Thyroid gland (tissue), 4 donors: ENCODE results near the gene PLXDC2. TPM values are rescaled to one million over a fixed set of nuclear protein-coding genes. Genes with fewer than 3 reads are reported as not detected.
A peak's percentile ranks its signal among the peaks of the same experiment; 100 is the strongest.

Source experiments
- DNase-seq, 2 donors: peaks; one replicate each; pipeline ENCODE4 v3.0.0-alpha.2; 2019
- H3K27ac ChIP-seq, 3 donors: fragments of 200-600 bp; sonication (generic); 1 replicate in 2 of 3; 2 replicates in 1 of 3; pipeline ENCODE4 v1.5.1; 2016 to 2019; ENCODE audit warnings: mild to moderate bottlenecking in 1 of 3, moderate library complexity in 1 of 3
- H3K27me3 ChIP-seq: fragments of 200-600 bp; sonication (generic); one replicate; pipeline ENCODE4 v1.5.1; 2019
- H3K36me3 ChIP-seq, 2 donors: fragments of 200-600 bp; sonication (generic); one replicate each; pipeline ENCODE4 v1.5.1; 2016 to 2019
- H3K4me1 ChIP-seq, 2 donors: fragments of 200-600 bp; sonication (generic); one replicate each; pipeline ENCODE4 v1.5.1; 2017 to 2019
- H3K4me3 ChIP-seq, 3 donors: fragments of 200-600 bp; sonication (generic); replicated peaks in 1 of 3; 1 replicate in 2 of 3; 2 replicates in 1 of 3; pipeline ENCODE4 v1.5.1; 2016; ENCODE audit warnings: mild to moderate bottlenecking in 1 of 3
- H3K9me3 ChIP-seq: fragments of 200-600 bp; sonication (generic); one replicate; pipeline ENCODE4 v1.5.1; 2017
- POLR2A ChIP-seq, 2 donors: fragments of 450-650 bp; IDR thresholded peaks; one replicate each; pipeline ENCODE4 v1.6.1; 2017; ENCODE audit warnings: antibody characterized with exemption in 2 of 2, mild to moderate bottlenecking in 2 of 2, moderate library complexity in 1 of 2
- WGBS, 2 donors: methylation state at CpG; one replicate each; pipeline ENCODE4 v1.1.5; 2017; 5-methylcytosine and 5-hydroxymethylcytosine counted together
- intact Hi-C: fragments of 100-400 bp; cut with DNase I; formaldehyde crosslinking; loops from one replicate; pipeline ENCODE4 v1.15.1; 2023
- total RNA-seq, 4 donors: library from RNA; depleted of rRNA; stranded (reverse); fragments of >200 nt; gene quantifications; one replicate each; pipeline ENCODE4 v1.2.3, GENCODE V29; 2016
- TF ChIP-seq, protein P1 (sequence below), 6 experiments: fragments of 200-600 bp in 3 of 6; fragments of 450-650 bp in 3 of 6; sonication (generic) in 3 of 6; IDR thresholded peaks; one replicate each; pipeline ENCODE4 v1.5.1; 2016 to 2019; ENCODE audit warnings: antibody characterized with exemption in 6 of 6, mild to moderate bottlenecking in 2 of 6, inconsistent platforms in 1 of 6, moderate library complexity in 1 of 6

The PLXDC2 gene
- total RNA-seq, 4 donors from 2014 or later: 44.6 to 91.0 (median 47.6) TPM

DNA sequence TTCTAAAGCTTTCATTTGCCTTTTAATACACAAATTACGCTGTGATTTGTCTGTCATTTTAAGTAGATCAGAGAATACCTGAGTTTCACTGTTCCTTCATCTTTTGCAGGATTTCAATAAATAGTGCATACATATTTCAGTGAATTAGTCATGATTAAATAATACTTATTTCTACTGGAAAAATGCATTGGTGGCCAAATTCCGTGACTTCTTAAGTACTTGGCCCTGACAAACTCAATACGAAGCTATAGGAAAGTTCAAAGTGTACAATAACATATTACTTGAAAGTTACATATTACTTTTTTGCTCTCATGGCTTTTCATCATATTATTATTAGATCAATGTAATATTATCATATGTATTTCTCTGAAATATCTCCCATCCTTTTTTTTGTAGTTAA lies 16.1 kb upstream of the PLXDC2 start:
- H3K4me3 ChIP-seq: no peak overlapping the region
- TF ChIP-seq, protein P1, sequence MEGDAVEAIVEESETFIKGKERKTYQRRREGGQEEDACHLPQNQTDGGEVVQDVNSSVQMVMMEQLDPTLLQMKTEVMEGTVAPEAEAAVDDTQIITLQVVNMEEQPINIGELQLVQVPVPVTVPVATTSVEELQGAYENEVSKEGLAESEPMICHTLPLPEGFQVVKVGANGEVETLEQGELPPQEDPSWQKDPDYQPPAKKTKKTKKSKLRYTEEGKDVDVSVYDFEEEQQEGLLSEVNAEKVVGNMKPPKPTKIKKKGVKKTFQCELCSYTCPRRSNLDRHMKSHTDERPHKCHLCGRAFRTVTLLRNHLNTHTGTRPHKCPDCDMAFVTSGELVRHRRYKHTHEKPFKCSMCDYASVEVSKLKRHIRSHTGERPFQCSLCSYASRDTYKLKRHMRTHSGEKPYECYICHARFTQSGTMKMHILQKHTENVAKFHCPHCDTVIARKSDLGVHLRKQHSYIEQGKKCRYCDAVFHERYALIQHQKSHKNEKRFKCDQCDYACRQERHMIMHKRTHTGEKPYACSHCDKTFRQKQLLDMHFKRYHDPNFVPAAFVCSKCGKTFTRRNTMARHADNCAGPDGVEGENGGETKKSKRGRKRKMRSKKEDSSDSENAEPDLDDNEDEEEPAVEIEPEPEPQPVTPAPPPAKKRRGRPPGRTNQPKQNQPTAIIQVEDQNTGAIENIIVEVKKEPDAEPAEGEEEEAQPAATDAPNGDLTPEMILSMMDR (IDR thresholded peaks at IDR 0.05): no peak
- TF ChIP-seq POLR2A (IDR thresholded peaks at IDR 0.05): no peak
- no peaks in the 10 kb centered on the region for H3K9me3 ChIP-seq
- no peak for DNase-seq
- no peaks in the 10 kb centered on the region for H3K27me3 ChIP-seq
- no peaks in the 10 kb centered on the region for H3K36me3 ChIP-seq
- 90 to 91% methylated on average over 3 of the region's 3 CpGs for WGBS, 2 donors
- intact Hi-C loops: no loop called here
- H3K27ac ChIP-seq: no peak overlapping the region
- H3K4me1 ChIP-seq: no peaks in the 10 kb centered on the region

DNA sequence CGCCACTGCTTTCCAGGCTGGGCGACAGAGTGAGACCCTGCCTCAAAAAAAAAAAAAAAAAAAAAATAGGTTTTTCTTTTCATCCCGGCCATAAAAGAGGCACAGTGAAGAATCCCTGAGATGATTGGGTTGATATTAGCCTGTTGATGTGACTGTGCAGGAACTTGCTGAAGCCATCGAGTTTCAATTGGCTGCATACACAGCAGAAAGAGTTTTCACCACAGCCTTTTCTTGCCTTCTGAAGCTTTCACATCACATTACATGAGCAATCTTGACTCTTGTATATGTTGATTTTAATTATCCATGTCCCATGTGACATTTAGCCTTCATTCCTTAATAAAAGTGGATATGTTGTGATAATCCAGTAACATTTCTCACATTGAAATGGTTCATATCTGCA lies 14.9 kb upstream of the PLXDC2 start:
- no peak for DNase-seq
- Histone ChIP-seq H3K4me1 (no peaks in the 10 kb centered on the region), H3K36me3 (no peaks in the 10 kb centered on the region), H3K27ac (no peak overlapping the region), H3K9me3 (no peaks in the 10 kb centered on the region), H3K27me3 (no peaks in the 10 kb centered on the region), H3K4me3 (no peak overlapping the region)
- intact Hi-C loops: no loop called here
- 93 to 97% methylated on average over 4 of the region's 4 CpGs for WGBS, 2 donors
- TF ChIP-seq, protein P1 (IDR thresholded peaks at IDR 0.05): no peak
- TF ChIP-seq POLR2A (IDR thresholded peaks at IDR 0.05): no peak

DNA sequence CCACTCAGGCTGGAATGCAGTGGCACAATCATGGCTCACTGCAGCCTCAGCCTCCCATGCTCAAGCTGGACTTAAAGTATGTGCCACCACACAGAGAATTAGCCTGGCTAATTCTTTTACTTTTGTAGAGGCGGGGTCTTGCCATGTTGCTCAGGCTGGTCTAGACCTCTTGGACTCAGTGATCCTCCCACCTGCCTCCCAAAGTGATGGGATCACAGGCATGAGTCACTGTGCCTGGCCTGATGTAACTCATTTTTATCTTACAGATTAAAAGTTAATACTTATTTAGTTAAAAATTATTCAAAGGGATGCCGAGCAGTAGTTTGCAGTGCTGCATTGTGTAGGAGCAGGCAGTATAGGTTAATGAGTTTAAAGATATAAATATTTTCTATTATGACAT lies 12.6 kb upstream of the PLXDC2 start:
- H3K27me3 ChIP-seq: no peaks in the 10 kb centered on the region
- intact Hi-C loops: no loop called here
- TF ChIP-seq, protein P1 (IDR thresholded peaks at IDR 0.05): no peak
- no peak for TF ChIP-seq POLR2A (IDR thresholded peaks at IDR 0.05)
- no peaks in the 10 kb centered on the region for H3K4me1 ChIP-seq
- DNase-seq: no peak
- H3K4me3 ChIP-seq: no peak overlapping the region
- WGBS, 2 donors: 91 to 98% methylated on average over 2 of the region's 2 CpGs
- H3K36me3 ChIP-seq: no peaks in the 10 kb centered on the region
- H3K9me3 ChIP-seq: no peaks in the 10 kb centered on the region
- no peak overlapping the region for H3K27ac ChIP-seq

DNA sequence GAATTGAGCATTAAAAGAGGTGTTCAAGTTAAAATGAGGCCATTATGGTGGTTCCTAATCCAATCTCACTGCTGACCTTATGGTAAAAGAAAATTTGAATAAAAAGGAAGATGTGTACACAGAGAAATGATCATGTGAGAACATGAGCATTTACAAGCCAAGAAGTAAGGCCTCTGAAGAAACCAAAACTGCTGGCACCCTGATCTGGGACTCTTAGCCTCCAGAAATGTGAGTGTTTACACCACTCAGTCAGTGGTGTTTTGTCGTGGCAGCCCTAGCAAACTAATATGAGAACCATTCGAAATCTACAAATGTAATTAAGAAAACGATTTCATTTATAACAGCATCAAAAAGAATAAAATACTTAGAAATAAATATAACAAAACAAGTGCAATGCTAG lies 6.8 kb upstream of the PLXDC2 start:
- no peak for TF ChIP-seq POLR2A (IDR thresholded peaks at IDR 0.05)
- TF ChIP-seq, protein P1 (IDR thresholded peaks at IDR 0.05): no peak
- Histone ChIP-seq H3K36me3 (no peaks in the 10 kb centered on the region), H3K27ac (no peak overlapping the region), H3K9me3 (no peaks in the 10 kb centered on the region), H3K4me1 (no peaks in the 10 kb centered on the region), H3K27me3 (no peaks in the 10 kb centered on the region), H3K4me3 (no peak overlapping the region)
- DNase-seq: no peak
- intact Hi-C loops: no loop called here
- 89 to 91% methylated on average over 3 of the region's 3 CpGs for WGBS, 2 donors

DNA sequence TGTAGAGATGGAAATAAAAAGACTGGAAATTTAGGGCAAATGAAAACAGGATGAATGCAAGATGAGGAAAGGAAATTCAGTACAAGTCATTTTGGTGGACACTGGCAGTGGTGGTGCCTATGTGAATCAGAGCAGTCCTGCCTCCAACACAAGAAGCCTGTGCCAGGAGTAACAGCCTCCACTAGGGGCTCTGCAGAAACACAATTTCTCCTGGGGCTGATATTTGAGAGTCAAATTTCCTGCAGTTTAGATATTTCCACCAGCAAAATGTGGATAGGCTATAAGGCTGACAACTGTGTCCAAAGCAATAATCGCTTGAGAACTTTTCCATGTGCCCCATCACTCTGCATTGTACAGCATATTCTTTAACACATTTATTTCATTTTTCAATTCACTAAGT lies 4.7 kb upstream of the PLXDC2 start:
- DNase-seq: peak; percentile 44 to 52
- no peaks in the 10 kb centered on the region for H3K9me3 ChIP-seq
- H3K27me3 ChIP-seq: no peaks in the 10 kb centered on the region
- 50 to 74% methylated on average over 1 of the region's 1 CpG for WGBS, 2 donors
- TF ChIP-seq, protein P1 (IDR thresholded peaks at IDR 0.05): peak in 5 of 6 experiments; percentile 27 to 60 (median 50)
- TF ChIP-seq POLR2A (IDR thresholded peaks at IDR 0.05): no peak
- no peak overlapping the region for H3K27ac ChIP-seq
- no peak overlapping the region for H3K4me3 ChIP-seq
- intact Hi-C loops: no loop called here
- no peaks in the 10 kb centered on the region for H3K4me1 ChIP-seq
- H3K36me3 ChIP-seq: no peaks in the 10 kb centered on the region
